GM19467 (cell line): ENCODE data around the gene SLC25A30.
"Not testable (repeated sequence)": the region's sequence is repeated elsewhere in the genome, so short reads cannot be mapped to it uniquely, and the experiment has no call there.

Experiments used
- ATAC-seq: cut with Tn5 transposase; IDR thresholded peaks from one replicate; pipeline ENCODE4 v1.9.1; 2021; ENCODE audit warnings: mild to moderate bottlenecking, moderate library complexity; ENCODE audit not compliant: unreplicated experiment

The SLC25A30 gene

DNA sequence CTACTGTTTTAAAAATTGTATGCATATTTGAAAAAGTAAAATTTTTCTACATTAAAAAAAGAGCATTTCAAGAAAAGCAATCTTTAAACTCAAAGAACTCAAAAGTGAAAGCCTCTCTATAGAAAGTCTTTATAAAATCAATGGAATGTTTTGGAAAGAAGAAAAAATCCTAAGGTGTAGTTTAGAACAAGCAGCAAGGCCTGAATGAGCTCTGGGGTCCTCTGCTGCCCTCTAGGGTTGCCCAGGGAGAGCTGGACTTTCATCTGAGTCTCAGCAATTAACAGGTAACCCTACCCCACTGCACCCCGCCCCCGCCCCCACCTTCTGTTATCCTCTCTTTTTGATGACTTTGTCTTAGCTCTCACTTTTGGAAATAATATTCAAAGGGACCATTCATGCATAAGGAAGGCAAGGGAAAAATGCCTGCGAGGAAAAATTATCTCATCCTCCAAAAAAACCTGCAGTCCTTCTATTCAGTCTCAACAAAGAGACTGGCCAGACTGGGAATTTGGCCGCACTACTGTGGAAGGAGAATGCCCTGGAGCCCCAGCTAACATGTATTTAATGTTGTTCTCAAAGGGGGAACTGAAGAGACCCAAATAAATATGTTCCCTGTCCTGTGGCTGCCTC is 24.1 kb downstream of the SLC25A30 start:
- ATAC-seq: no peak

GRCh38 chr13:45392811-45393210 is 25.4 kb downstream of the SLC25A30 start:
- ATAC-seq: no peak

DNA sequence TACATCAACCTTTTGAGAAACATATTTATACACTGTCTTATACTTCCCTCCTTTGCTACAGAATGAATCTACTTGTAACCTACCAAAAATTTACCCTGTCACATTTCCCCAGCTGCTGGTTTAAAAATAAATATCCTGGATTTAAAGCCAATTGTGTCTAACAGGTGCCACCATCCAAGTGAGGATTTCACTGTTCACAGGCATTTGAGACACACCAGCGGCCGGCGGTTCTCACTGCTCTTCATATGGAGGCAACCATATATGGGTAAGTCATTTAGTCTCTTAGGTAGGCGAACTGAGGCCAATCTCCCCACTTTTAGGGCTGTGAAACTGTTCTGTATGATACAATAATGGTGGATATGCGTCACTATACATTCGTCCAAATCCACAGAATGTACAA is 26.2 kb downstream of the SLC25A30 start:
- no peak for ATAC-seq

GRCh38 chr13:45391128-45391527 is 27.0 kb downstream of the SLC25A30 start:
- ATAC-seq: not testable (repeated sequence)

GRCh38 chr13:45390348-45390747 is 27.8 kb downstream of the SLC25A30 start:
- ATAC-seq: not testable (repeated sequence)

DNA sequence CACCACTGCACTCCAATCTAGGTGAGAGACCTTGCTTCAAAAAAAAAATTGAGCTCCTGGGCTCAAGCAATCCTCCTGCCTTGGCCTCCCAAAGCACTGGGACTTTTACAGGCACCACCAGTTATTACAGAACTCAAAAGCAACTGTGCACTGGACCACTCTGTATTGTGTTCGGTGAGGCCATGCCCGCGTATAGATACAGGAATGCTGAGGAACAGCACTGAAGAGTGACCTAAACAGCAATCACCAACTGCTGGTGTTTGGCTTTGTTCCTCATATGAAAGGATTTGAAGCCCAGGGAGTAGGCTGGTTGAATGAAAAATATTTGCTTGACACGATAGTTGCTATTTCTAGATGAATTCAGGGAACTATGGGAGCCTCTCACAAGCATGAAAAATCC is 29.5 kb downstream of the SLC25A30 start:
- ATAC-seq: no peak

- not testable (repeated sequence) for ATAC-seq
Observed at GRCh38 chr13:45386892-45387575, 31.1 kb downstream of the SLC25A30 start.

GRCh38 chr13:45385907-45386553 is 32.1 kb downstream of the SLC25A30 start:
- ATAC-seq: no peak

DNA sequence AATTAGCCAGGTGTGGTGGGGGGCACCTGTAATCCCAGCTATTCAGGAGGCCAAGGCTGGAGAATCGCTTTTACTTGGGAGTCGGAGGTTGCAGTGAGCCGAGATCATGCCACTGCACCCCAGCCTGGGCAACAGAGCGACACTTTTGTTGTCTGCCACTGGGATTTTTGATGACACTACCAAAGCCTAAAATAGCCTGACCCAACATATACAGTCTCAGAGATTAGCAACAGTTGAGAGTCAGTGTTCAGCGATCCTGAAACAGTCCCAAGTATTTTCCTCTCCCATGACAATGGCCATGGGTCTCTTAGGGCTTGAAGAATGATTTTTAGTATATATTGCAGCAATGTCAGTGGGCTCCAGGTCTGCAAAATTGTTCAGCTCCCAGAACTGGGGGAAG is 32.9 kb downstream of the SLC25A30 start:
- no peak for ATAC-seq

DNA sequence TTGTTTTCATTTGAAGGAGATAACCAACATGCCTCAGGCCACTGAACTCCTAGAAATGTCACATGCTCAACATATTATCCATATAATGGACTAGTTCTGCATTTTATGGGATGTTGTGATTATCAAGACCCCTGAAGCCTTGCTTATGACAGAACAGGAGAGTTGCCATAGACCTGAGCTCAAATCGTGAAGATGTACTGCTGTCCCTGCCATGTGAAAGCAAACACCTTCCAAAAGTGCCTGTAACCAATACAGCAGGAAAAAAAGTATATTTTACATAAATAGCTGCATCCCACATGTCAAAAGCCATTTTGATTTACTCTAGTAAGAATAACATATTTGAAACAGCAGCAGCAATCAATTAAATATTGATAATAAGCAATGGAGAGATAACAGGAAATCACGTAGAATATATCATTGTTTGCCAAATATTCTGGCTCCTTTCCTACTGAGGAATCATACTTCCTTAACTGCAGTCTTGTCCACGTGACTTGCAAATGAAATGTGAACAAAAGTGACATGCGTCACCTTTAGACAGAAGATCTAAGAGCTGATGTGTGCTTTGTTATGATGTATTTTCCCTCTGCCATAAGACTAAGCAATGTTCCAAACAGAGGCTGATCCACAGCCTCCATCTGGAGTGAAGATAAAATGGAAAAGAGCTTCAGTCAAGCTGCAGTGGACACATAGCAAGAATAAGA is 33.5 kb downstream of the SLC25A30 start:
- ATAC-seq: no peak

GRCh38 chr13:45382739-45383138 is 35.4 kb downstream of the SLC25A30 start:
- ATAC-seq: not testable (repeated sequence)

- no peak for ATAC-seq
Observed at GRCh38 chr13:45381196-45381595, 37.0 kb downstream of the SLC25A30 start.

DNA sequence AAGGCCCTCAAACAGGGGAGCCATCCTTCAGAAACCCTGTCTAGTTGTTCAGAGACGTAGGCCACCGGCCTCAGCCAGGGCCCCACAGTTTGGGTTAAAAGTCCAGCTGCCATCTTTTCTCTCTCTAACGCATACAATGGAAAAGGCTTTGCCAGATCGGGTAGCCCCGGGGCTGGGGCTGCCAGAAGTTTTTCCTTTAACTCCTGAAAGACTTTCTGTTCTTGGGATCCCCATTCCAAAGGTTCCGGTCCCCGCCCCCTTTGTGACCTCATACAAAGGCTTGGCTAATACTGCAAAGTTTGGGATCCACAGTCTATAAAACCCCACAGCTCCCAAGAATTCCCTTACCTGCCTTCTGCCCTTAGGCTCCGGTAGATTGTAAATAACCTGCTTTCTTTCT is 37.5 kb downstream of the SLC25A30 start:
- not testable (repeated sequence) for ATAC-seq

DNA sequence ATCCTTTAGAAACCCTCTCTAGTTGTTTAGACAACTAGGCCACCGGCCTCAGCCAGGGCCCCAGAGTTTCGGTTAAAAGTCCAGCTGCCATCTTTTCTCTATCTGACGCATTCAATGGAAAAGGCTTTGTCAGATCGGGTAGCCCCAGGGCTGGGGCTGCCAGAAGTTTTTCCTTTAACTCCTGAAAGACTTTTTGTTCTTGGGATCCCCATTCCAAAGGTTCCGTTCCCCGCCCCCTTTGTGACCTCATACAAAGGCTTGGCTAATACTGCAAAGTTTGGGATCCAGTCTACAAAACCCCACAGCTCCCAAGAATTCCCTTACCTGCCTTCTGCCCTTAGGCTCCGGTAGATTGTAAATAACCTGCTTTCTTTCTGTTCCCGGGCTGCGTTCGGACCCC is 38.7 kb downstream of the SLC25A30 start:
- not testable (repeated sequence) for ATAC-seq

- ATAC-seq: not testable (repeated sequence)
Observed at GRCh38 chr13:45378786-45379185, 39.4 kb downstream of the SLC25A30 start.

DNA sequence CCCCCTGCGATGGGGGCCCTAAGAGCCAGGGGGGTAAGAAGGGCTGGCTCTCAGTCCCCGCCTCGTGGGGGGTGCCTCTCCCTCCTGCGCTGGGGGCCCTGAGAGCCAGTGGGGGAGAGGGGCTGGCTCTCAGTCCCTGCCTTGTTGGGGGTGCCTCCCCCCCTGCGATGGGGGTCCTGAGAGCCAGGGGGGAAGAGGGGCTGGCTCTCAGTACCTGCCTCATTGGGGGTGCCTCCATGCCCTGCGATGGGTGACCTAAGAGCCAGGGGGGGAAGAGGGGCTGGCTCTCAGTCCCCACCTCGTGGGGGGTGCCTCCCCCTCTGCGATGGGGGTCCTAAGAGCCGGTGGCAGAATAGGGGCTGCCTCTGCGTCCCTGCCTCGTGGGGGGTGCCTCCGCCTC is 40.9 kb downstream of the SLC25A30 start:
- not testable (repeated sequence) for ATAC-seq

DNA sequence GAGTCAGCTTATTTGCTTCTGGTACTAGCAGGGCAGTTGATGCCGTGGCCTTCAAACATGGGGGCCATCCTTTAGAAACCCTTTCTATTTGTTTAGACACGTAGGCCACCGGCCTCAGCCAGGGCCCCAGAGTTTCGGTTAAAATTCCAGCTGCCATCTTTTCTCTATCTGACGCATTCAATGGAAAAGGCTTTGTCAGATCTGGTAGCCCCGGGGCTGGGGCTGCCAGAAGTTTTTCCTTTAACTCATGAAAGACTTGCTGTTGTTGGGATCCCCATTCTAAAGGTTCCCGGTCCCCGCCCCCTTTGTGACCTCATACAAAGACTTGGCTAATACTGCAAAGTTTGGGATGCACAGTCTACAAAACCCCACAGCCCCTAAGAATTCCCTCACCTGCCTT is 41.5 kb downstream of the SLC25A30 start:
- not testable (repeated sequence) for ATAC-seq

DNA sequence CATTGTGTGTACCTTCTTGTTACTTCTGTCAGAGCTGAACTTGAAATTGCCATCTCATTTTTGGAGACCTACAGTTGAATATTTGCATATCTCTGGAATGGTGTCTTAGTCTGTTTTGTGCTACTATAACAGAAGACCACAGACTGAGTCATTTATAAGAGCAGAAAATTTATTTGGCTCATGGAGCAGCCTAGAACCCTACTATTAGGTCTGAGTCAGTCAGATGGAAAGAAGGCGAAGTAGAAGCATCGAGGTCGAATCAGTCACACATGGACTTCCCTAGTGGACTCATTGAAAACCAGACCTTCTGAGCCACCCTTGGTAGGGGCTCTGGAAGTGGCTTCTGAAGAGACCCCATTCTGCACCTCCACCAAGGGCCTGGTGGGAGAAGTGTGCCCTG is 43.3 kb downstream of the SLC25A30 start:
- ATAC-seq: no peak

- ATAC-seq: no peak
Observed at GRCh38 chr13:45373162-45373547, 45.0 kb downstream of the SLC25A30 start.

GRCh38 chr13:45372189-45373161 is 45.7 kb downstream of the SLC25A30 start:
- no peak for ATAC-seq
